HepG2 (cell line): ENCODE results near the gene IQCE. TPM values are rescaled to one million over a fixed set of nuclear protein-coding genes. Genes with fewer than 3 reads are reported as not detected.

Source experiments
- CCAR2 ChIP-seq: fragments of 200-400 bp; formaldehyde crosslinking; optimal IDR thresholded peaks from 2 replicates; pipeline ENCODE3; 2018; ENCODE audit warnings: low read depth, mild to moderate bottlenecking, low read length, moderate library complexity
- CTCF ChIP-seq: sonication (generic); formaldehyde crosslinking; IDR thresholded peaks from 2 replicates; pipeline ENCODE4 v1.5.0; 2020; ENCODE audit warnings: mild to moderate bottlenecking, missing genetic modification reagents, moderate library complexity
- ELF3 ChIP-seq: IDR thresholded peaks from 2 replicates; pipeline ENCODE4 v1.6.1; 2016; ENCODE audit warnings: missing genetic modification reagents, missing compliant biosample characterization
- EZH2 ChIP-seq: conservative IDR thresholded peaks from 2 replicates; pipeline ENCODE4 v1.6.1; 2012; ENCODE audit warnings: mild to moderate bottlenecking, low read depth, low read length, moderate library complexity
- RBFOX2 ChIP-seq: fragments of 200-400 bp; formaldehyde crosslinking; IDR thresholded peaks from 2 replicates; pipeline ENCODE4 v1.6.1; 2017; ENCODE audit warnings: low read depth, mild to moderate bottlenecking, low read length
- SOX13 ChIP-seq, 3 experiments: fragments of 450-650 bp in 1 of 3; sonication (generic) in 1 of 3; formaldehyde crosslinking in 1 of 3; IDR thresholded peaks in 2 of 3; conservative IDR thresholded peaks in 1 of 3; 2 replicates each; pipeline versions ENCODE4 v1.5.0 to v1.6.1; 2016 to 2020; ENCODE audit warnings: antibody characterized with exemption in 1 of 3, mild to moderate bottlenecking in 1 of 3, missing compliant biosample characterization in 1 of 3, missing genetic modification reagents in 1 of 3, moderate library complexity in 1 of 3
- TBX3 ChIP-seq: fragments of 450-650 bp; IDR thresholded peaks from 2 replicates; pipeline ENCODE4 v1.6.1; 2017; ENCODE audit warnings: antibody characterized with exemption, mild to moderate bottlenecking, inconsistent platforms, borderline replicate concordance
- TFDP2 ChIP-seq: sonication (generic); formaldehyde crosslinking; IDR thresholded peaks from 2 replicates; pipeline ENCODE4 v1.4.0; 2020; ENCODE audit warnings: missing genetic modification reagents
- TFE3 ChIP-seq: IDR thresholded peaks from 2 replicates; pipeline ENCODE4 v1.6.1; 2016
- ZMAT5 ChIP-seq: sonication (generic); formaldehyde crosslinking; IDR thresholded peaks from 2 replicates; pipeline ENCODE4 v1.5.0; 2020; ENCODE audit warnings: mild to moderate bottlenecking, low read depth, missing genetic modification reagents, borderline replicate concordance
- ZNF207 ChIP-seq: fragments of 450-650 bp; IDR thresholded peaks from 2 replicates; pipeline ENCODE4 v1.6.1; 2016; ENCODE audit warnings: antibody characterized with exemption, borderline replicate concordance
- ZNF331 ChIP-seq: sonication (generic); formaldehyde crosslinking; IDR thresholded peaks from 2 replicates; pipeline ENCODE4 v1.4.0; 2020; ENCODE audit warnings: missing genetic modification reagents
- ZNF564 ChIP-seq: sonication (generic); formaldehyde crosslinking; IDR thresholded peaks from 2 replicates; pipeline ENCODE4 v1.8.1; 2023; ENCODE audit warnings: mild to moderate bottlenecking, missing genetic modification reagents
- ZNF614 ChIP-seq: IDR thresholded peaks from 2 replicates; pipeline ENCODE4 v1.6.1; 2018; ENCODE audit warnings: missing biosample characterization, missing genetic modification reagents, inconsistent platforms, borderline replicate concordance
- ZNF616 ChIP-seq: sonication (generic); formaldehyde crosslinking; IDR thresholded peaks from 2 replicates; pipeline ENCODE4 v1.5.0; 2020; ENCODE audit warnings: low read depth, mild to moderate bottlenecking, missing genetic modification reagents
- ZSCAN22 ChIP-seq: sonication (generic); formaldehyde crosslinking; IDR thresholded peaks from 2 replicates; pipeline ENCODE4 v1.4.0; 2020; ENCODE audit warnings: mild to moderate bottlenecking, missing genetic modification reagents
- polyA plus RNA-seq, 8 experiments: library from polyadenylated mRNA; depleted of rRNA in 3 of 8; stranded (reverse) in 7 of 8; unstranded in 1 of 8; fragments of >200 nt; fragmentation: Illumina TruSeq in 4 of 8; extraction: Trizol in 4 of 8; gene quantifications; 2 replicates each; pipeline versions ENCODE4 v1.2.1 to v1.2.3, GENCODE V29; 2011 to 2016; ENCODE audit warnings: low read depth in 4 of 8, missing spikeins in 1 of 8, mixed read lengths in 1 of 8; ENCODE audit not compliant: insufficient read depth in 1 of 8
- total RNA-seq, 5 experiments: library from RNA; depleted of rRNA; stranded (reverse); fragments of >200 nt; fragmentation: Illumina TruSeq; extraction: Trizol; gene quantifications; 2 replicates each; pipeline ENCODE4 v1.2.3, GENCODE V29; 2016; ENCODE audit warnings: low read depth in 1 of 5
- TF ChIP-seq, protein P1 (sequence below): sonication (generic); formaldehyde crosslinking; IDR thresholded peaks from 2 replicates; pipeline ENCODE4 v1.4.0; 2020; ENCODE audit warnings: missing genetic modification reagents
- TF ChIP-seq, protein P2 (sequence below): sonication (generic); formaldehyde crosslinking; IDR thresholded peaks from 2 replicates; pipeline ENCODE4 v1.4.0; 2020; ENCODE audit warnings: missing genetic modification reagents, borderline replicate concordance

Gene IQCE
- total and polyA plus RNA-seq, 2 of the 13 experiments (the other 11 are each of a cell fraction or from before 2014, with no cell fraction given), result 1.5 to 2.5 TPM

- no peak for TF ChIP-seq CTCF (CRISPR knock-in tag)
- no peak for TF ChIP-seq SOX13 (IDR thresholded peaks at IDR 0.05)
- TF ChIP-seq SOX13 (CRISPR knock-in tag; conservative IDR thresholded peaks at IDR 0.05 in 1 of 2, IDR thresholded peaks at IDR 0.05 in 1 of 2), result no peak
- TF ChIP-seq, protein P1, sequence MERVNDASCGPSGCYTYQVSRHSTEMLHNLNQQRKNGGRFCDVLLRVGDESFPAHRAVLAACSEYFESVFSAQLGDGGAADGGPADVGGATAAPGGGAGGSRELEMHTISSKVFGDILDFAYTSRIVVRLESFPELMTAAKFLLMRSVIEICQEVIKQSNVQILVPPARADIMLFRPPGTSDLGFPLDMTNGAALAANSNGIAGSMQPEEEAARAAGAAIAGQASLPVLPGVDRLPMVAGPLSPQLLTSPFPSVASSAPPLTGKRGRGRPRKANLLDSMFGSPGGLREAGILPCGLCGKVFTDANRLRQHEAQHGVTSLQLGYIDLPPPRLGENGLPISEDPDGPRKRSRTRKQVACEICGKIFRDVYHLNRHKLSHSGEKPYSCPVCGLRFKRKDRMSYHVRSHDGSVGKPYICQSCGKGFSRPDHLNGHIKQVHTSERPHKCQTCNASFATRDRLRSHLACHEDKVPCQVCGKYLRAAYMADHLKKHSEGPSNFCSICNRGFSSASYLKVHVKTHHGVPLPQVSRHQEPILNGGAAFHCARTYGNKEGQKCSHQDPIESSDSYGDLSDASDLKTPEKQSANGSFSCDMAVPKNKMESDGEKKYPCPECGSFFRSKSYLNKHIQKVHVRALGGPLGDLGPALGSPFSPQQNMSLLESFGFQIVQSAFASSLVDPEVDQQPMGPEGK (CRISPR knock-in tag), result 0 out of 2 replicates have a peak, but pooled peaks have one; percentile 11
- TF ChIP-seq ZSCAN22, result no peak
- no peak for TF ChIP-seq ZNF614
- TF ChIP-seq ZNF331 (CRISPR knock-in tag), result no peak
- no peak for TF ChIP-seq TBX3
- no peak for TF ChIP-seq TFDP2 (CRISPR knock-in tag)
- TF ChIP-seq ZNF207, result no peak
- TF ChIP-seq, protein P2, sequence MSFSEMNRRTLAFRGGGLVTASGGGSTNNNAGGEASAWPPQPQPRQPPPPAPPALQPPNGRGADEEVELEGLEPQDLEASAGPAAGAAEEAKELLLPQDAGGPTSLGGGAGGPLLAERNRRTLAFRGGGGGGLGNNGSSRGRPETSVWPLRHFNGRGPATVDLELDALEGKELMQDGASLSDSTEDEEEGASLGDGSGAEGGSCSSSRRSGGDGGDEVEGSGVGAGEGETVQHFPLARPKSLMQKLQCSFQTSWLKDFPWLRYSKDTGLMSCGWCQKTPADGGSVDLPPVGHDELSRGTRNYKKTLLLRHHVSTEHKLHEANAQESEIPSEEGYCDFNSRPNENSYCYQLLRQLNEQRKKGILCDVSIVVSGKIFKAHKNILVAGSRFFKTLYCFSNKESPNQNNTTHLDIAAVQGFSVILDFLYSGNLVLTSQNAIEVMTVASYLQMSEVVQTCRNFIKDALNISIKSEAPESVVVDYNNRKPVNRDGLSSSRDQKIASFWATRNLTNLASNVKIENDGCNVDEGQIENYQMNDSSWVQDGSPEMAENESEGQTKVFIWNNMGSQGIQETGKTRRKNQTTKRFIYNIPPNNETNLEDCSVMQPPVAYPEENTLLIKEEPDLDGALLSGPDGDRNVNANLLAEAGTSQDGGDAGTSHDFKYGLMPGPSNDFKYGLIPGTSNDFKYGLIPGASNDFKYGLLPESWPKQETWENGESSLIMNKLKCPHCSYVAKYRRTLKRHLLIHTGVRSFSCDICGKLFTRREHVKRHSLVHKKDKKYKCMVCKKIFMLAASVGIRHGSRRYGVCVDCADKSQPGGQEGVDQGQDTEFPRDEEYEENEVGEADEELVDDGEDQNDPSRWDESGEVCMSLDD (CRISPR knock-in tag), result peak; percentile 60; the same call in 1 of the 2 replicates
- no peak for TF ChIP-seq TFE3 (CRISPR knock-in tag)
- 0 out of 2 replicates have a peak, but pooled peaks have one; percentile 4 for TF ChIP-seq ELF3
- no peak for TF ChIP-seq CCAR2
- no peak for TF ChIP-seq ZMAT5 (CRISPR knock-in tag)
- no peak for TF ChIP-seq EZH2
- 0 out of 2 replicates have a peak, but pooled peaks have one; percentile 0 for TF ChIP-seq RBFOX2
- TF ChIP-seq ZNF564, result no peak
- TF ChIP-seq ZNF616 (CRISPR knock-in tag), result no peak
Observed at GRCh38 chr7:2631946-2632732, 73.4 kb downstream of the IQCE start, which contains the start of gene TTYH3 (continued).
